Measurements from ENCODE around the gene ZNF549. TPM values are rescaled to one million over a fixed set of nuclear protein-coding genes. Genes with fewer than 3 reads are reported as not detected.
A peak's percentile ranks its signal among the peaks of the same experiment; 100 is the strongest.

The ZNF549 gene
- total RNA-seq, 2 donors from 2014 or later = 2.7 to 3.5 TPM

- ATAC-seq = no peak
- intact Hi-C loops (cut with DNase I, micrococcal nuclease) = no loop called here
Measured at GRCh38 chr19:57560049-57560491, 32.9 kb downstream of the ZNF549 start.

GRCh38 chr19:57563547-57563946 lies 36.4 kb downstream of the ZNF549 start:
- DNase-seq (no peak), ATAC-seq (no peak)
- intact Hi-C loops (cut with DNase I, micrococcal nuclease) = no loop called here

More at GRCh38 chr19:57560049-57560491, 32.9 kb downstream of the ZNF549 start:
- DNase-seq = peak in 1 of 2 donors; percentile 7

- ATAC-seq (no peak), DNase-seq (no peak)
- intact Hi-C loops (cut with DNase I, micrococcal nuclease) = no loop called here
Measured at GRCh38 chr19:57566396-57567265, 39.5 kb downstream of the ZNF549 start.

- no peak for ATAC-seq
- intact Hi-C loops (cut with DNase I, micrococcal nuclease) = no loop called here
- no peak for DNase-seq
Measured at GRCh38 chr19:57570707-57571106, 43.6 kb downstream of the ZNF549 start.

- ATAC-seq = no peak
- no peak for DNase-seq
- intact Hi-C loops (cut with DNase I, micrococcal nuclease) = no loop called here
Measured at GRCh38 chr19:57572415-57572947, 45.3 kb downstream of the ZNF549 start.

GRCh38 chr19:57576661-57577060 lies 49.5 kb downstream of the ZNF549 start:
- intact Hi-C loops (cut with DNase I, micrococcal nuclease) = no loop called here
- DNase-seq = no peak
- no peak for ATAC-seq

GRCh38 chr19:57578487-57579205 lies 51.5 kb downstream of the ZNF549 start, which contains the start of gene ZNF416:
TSS of gene ZNF416 (minus strand) at chr19:57578911. CDS start at chr19:57578704, 207 bp downstream.
- DNase-seq (peak; percentile 97 to 98), ATAC-seq (peak; percentile 99)
- intact Hi-C loops (cut with DNase I, micrococcal nuclease) = no loop called here

GRCh38 chr19:57583104-57583520 lies 56.0 kb downstream of the ZNF549 start:
- DNase-seq (peak in 1 of 2 donors; percentile 7), ATAC-seq (no peak)
- intact Hi-C loops (cut with DNase I, micrococcal nuclease) = no loop called here

- intact Hi-C loops (cut with DNase I, micrococcal nuclease) = no loop called here
- peak; percentile 44 for ATAC-seq
- peak; percentile 75 to 87 for DNase-seq
Measured at GRCh38 chr19:57583521-57584416, 56.6 kb downstream of the ZNF549 start, which contains the start of gene ZIK1. TSS of gene ZIK1 (plus strand) at chr19:57584145. CDS start at chr19:57584357, 212 bp downstream.

GRCh38 chr19:57587529-57587928 lies 60.4 kb downstream of the ZNF549 start:
- ATAC-seq = no peak
- intact Hi-C loops (cut with DNase I, micrococcal nuclease) = no loop called here
- DNase-seq = no peak

- intact Hi-C loops (cut with DNase I, micrococcal nuclease) = no loop called here
- no peak for ATAC-seq
Measured at GRCh38 chr19:57599377-57599760, 72.2 kb downstream of the ZNF549 start.

GRCh38 chr19:57599761-57600383 lies 72.7 kb downstream of the ZNF549 start, which contains the start of gene ZNF530:
TSS of gene ZNF530 (plus strand) at chr19:57599885. CDS start at chr19:57604346, 4,461 bp downstream.
- intact Hi-C loops (cut with DNase I, micrococcal nuclease) = no loop called here
- DNase-seq (peak; percentile 94 to 95), ATAC-seq (peak; percentile 100)

More at GRCh38 chr19:57599377-57599760, 72.2 kb downstream of the ZNF549 start:
- DNase-seq = no peak

GRCh38 chr19:57606931-57607330 lies 79.8 kb downstream of the ZNF549 start:
- no peak for DNase-seq
- ATAC-seq = no peak
- intact Hi-C loops (cut with DNase I, micrococcal nuclease) = no loop called here

Other genes starting within 250 kb of the ZNF549 start
- gene ZNF460, start 246.9 kb upstream of the ZNF549 start, total RNA-seq = 10 to 100 TPM; 33.1 to 41.6 TPM
- 1 to 10 TPM; 2.8 to 3.5 TPM for gene ZNF543, start 206.9 kb upstream of the ZNF549 start, total RNA-seq
- gene ZNF304, start 176.1 kb upstream of the ZNF549 start, total RNA-seq = 1 to 10 TPM; 3.0 to 3.3 TPM
- gene TRAPPC2B, start 163.8 kb upstream of the ZNF549 start, total RNA-seq = 1 to 10 TPM; 4.4 to 4.5 TPM
- 1 to 10 TPM; 1.4 to 1.8 TPM for gene ZNF547, start 163.8 kb upstream of the ZNF549 start, total RNA-seq
- gene ZNF548, start 137.5 kb upstream of the ZNF549 start, total RNA-seq = 10 to 100 TPM in 1 of 2 donors, 1 to 10 TPM in 1; 8.1 to 10.7 TPM
- gene ZNF17, start 116.2 kb upstream of the ZNF549 start, total RNA-seq = 10 to 100 TPM in 1 of 2 donors, 1 to 10 TPM in 1; 7.7 to 12.1 TPM
- 1 to 10 TPM; 7.3 to 8.3 TPM for gene ZNF749, start 92.0 kb upstream of the ZNF549 start, total RNA-seq
- under 1 TPM; 0.37 to 0.50 TPM for gene VN1R1, start 70.2 kb upstream of the ZNF549 start, total RNA-seq
- 1 to 10 TPM; 3.2 to 3.8 TPM for gene ZNF772, start 49.8 kb upstream of the ZNF549 start, total RNA-seq
- 1 to 10 TPM; 3.2 to 4.0 TPM for gene ZNF419, start 39.6 kb upstream of the ZNF549 start, total RNA-seq
- 1 to 10 TPM; 2.6 to 5.0 TPM for gene ZNF773, start 27.4 kb upstream of the ZNF549 start, total RNA-seq
- gene ZNF550, start 32.5 kb downstream of the ZNF549 start, total RNA-seq = 1 to 10 TPM; 2.7 to 5.3 TPM
- gene ZNF416, start 51.6 kb downstream of the ZNF549 start, total RNA-seq = 1 to 10 TPM; 2.0 to 3.2 TPM
- gene ZIK1, start 56.8 kb downstream of the ZNF549 start, total RNA-seq = 1 to 10 TPM in 1 of 2 donors, under 1 TPM in 1; 0.95 to 1.5 TPM
- gene ZNF530, start 72.5 kb downstream of the ZNF549 start, total RNA-seq = 1 to 10 TPM; 1.2 to 1.7 TPM
- gene ZNF134, start 86.9 kb downstream of the ZNF549 start, total RNA-seq = 1 to 10 TPM; 7.4 to 9.0 TPM
- gene ZNF211, start 105.8 kb downstream of the ZNF549 start, total RNA-seq = 1 to 10 TPM; 7.4 to 9.9 TPM
- not detected for gene ZSCAN4, start 141.6 kb downstream of the ZNF549 start, total RNA-seq
- 1 to 10 TPM; 4.9 to 5.2 TPM for gene ZNF551, start 154.6 kb downstream of the ZNF549 start, total RNA-seq
- gene ZNF154, start 181.8 kb downstream of the ZNF549 start, total RNA-seq = 1 to 10 TPM in 1 of 2 donors, under 1 TPM in 1; 0.67 to 1.8 TPM
- gene ZNF671, start 200.3 kb downstream of the ZNF549 start, total RNA-seq = 1 to 10 TPM; 2.2 to 3.1 TPM
- 10 to 100 TPM; 13.3 to 16.5 TPM for gene ZNF776, start 219.5 kb downstream of the ZNF549 start, total RNA-seq
- gene ZNF586, start 242.3 kb downstream of the ZNF549 start, total RNA-seq = 10 to 100 TPM; 13.0 to 15.2 TPM